Measurements from ENCODE around the gene MDH2.
"Not testable (repeated sequence)": the region's sequence is repeated elsewhere in the genome, so short reads cannot be mapped to it uniquely, and the experiment has no call there.

Gene MDH2

GRCh38 chr7:76072243-76073148 lies 24.6 kb downstream of the MDH2 start:
- no peak for DNase-seq

DNA sequence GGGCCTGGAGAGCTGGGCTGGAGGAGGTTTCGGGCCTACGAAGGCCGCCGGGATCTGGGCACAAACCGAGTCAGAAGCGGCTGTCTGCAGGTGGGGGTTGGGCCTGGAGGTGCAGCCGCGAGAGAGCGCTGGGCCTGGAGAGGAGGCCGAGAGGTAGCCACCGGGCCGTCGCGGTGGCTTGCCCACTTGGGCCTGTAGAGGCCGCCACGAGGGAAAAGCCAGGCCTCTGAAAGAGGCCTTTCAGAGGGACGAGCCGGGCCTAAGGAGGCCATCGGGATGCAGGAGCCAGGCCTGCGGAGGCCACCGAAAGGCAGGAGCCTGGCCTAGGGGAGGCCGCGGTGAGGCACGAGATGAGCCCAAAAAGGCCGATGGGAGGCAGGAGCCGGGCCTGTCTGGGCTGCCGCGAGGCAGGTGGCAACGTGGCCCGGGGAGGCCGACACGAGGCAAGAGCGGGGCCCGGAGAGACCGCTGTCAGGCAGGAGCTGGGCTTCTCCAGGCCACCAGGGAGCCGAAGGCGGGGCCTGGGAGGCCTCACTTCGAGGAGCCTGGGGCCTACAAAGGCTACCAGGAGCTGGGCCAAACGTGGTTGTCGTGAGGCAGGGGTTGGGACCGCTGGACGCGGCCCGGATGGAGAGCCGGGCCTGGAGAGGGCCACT lies 25.6 kb downstream of the MDH2 start:
- DNase-seq, result no peak

- no peak for DNase-seq
Measured at GRCh38 chr7:76074306-76074971, 26.5 kb downstream of the MDH2 start.

GRCh38 chr7:76074972-76075370 lies 27.1 kb downstream of the MDH2 start:
- DNase-seq, result no peak

DNA sequence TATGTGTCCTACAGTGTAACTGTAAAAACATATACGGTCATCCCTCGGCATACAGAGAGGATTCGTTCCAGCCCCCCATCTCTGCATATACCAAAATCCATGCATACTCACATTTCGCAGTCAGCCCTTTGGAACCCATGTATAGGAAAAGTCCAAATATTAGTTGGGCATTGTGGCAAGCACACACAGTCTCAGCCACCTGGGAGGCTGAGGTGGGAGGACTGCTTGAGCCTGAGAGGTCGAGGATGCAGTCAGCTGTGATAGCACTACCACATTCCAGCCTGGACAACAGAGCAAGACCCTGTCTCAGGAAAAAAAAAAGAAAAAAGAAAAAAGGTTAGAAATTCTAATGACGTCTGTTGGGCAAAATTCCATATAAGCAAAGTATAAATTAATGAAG lies 29.1 kb downstream of the MDH2 start:
- DNase-seq, result no peak

DNA sequence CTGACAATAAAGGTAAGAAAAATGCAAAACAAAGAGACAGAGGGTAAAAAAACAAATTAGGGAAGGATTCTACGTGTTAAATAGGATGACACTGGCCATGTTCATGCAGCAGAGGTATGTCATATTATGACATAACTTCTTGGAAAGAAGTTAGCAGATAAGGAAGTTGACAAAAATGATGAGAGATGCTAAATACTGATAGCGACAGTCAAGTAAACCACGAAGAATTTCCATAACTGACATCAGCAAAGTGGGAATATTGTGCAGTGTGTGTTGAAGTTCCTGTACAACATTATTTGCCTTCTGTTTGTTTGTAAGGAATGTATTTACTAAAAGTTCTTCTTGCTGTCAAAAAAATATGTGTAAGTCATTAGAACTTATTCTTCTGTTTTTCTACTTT lies 29.5 kb downstream of the MDH2 start:
- DNase-seq, result no peak

DNA sequence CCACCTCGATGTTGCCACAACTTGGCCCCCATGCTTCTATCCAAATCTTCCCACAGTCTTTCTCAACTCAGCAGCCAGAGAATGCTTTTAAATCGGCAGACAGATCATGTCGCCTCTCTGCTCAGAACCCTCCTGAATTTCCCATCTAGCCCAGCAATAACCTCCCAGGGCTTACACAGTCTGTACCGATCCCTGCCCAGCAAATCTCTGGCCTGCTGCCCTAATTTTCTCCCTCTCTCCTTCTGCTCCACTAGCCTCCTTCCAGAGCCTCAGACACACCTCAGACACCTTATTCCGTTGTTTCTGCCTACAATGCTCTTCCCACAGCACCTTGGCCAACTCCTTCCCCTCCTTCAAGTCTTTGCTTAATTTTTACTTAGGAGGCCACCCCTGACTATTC lies 32.3 kb downstream of the MDH2 start:
- DNase-seq, result no peak

- DNase-seq, result not testable (repeated sequence)
Measured at GRCh38 chr7:76084115-76084514, 36.2 kb downstream of the MDH2 start.

DNA sequence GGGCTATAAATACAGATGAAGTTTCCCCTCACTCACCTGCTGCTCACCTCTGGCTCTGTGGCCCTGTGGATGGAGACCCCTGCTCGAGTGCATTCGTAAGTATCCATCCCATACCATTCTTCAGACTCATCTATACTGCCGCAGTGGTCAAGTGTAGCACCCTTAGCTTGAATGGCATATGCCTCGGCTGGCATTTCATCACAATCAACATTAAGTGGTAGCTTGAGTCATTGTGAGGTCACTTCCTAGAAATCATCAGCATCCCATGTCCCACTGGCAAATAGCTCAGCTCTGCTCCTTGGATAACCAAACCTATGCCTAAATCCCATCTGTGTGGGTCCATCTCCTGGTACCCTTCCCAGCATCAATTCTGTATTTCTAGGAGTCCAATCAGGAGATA lies 38.2 kb downstream of the MDH2 start:
- no peak for DNase-seq

DNA sequence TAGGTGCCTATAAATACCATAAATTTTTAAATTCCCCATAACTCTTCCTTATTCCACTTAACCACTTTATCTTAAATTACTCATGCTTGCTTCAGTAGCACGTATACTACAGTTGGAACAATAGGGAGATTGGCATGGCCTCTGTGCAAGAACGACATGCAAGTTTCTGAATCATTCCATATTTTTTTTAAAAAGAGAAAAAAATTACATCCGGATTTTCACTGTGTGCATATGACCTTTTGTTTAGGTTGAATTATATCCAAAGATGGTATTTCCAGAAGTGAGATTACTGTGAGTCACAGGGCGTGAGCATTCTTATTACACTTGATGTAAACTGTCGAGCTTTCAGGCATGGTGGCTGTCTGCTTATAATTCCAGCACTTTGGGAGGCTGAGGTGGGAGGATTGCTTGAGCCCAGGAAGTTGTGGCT lies 39.5 kb downstream of the MDH2 start:
- DNase-seq, result not testable (repeated sequence)

GRCh38 chr7:76089865-76090475 lies 42.1 kb downstream of the MDH2 start:
- no peak for DNase-seq

GRCh38 chr7:76091506-76091905 lies 43.6 kb downstream of the MDH2 start:
- no peak for DNase-seq

DNA sequence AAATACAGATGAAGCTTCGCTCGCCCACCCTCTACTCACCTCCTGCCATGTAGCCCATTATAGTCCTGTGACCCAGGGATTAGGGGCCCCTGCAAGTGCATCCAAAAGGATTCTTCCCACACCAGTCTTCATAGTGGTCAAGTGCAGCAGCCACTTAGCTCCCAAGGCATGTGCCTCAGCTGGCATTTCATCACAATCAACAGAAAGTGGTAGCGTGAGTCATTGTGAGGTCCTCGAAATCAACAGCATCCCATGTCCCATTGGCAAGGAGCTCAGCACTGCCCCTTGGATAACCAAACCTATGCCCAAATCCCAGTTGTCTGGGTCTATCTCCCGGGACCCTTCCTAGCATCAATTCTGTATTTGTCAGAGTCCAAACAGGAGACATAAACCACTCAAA lies 45.6 kb downstream of the MDH2 start:
- DNase-seq, result not testable (repeated sequence)

DNA sequence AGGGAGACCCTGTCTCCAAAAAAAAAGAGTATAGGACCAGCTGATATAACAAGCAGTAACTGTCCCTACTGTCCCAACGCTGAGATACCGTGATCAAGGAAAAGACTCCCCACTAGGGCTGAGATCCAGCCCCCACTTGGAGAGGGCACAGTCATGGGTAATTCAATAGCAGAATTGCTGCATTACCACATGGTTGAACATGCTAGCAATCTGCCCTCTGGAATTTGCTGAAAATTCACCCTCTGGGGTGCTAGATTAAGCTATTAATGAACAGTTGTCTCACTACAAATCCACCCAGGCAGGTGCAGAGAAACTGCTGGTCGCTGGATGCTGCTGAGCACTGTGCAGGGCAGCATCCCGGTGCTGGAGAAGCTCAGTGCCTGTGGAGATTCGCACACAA lies 46.4 kb downstream of the MDH2 start:
- not testable (repeated sequence) for DNase-seq

DNA sequence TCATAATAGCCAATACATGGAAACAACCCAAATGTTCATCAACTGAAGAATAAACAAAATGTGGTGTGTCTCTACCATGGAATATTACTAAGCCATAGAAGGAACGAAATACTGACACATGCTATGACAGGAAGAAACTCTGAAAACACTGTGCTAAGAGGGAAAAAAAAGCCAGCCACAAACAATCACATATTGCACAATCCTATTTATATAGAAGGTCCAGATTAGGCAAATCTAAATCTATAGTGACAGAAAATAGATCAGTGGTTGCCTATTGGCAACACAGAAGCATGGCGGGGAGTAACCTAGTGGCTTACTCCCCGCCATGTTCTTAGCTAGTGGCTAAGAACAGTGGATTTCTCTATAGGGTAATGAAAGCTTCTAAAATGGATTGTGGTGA lies 48.0 kb downstream of the MDH2 start:
- DNase-seq, result no peak

DNA sequence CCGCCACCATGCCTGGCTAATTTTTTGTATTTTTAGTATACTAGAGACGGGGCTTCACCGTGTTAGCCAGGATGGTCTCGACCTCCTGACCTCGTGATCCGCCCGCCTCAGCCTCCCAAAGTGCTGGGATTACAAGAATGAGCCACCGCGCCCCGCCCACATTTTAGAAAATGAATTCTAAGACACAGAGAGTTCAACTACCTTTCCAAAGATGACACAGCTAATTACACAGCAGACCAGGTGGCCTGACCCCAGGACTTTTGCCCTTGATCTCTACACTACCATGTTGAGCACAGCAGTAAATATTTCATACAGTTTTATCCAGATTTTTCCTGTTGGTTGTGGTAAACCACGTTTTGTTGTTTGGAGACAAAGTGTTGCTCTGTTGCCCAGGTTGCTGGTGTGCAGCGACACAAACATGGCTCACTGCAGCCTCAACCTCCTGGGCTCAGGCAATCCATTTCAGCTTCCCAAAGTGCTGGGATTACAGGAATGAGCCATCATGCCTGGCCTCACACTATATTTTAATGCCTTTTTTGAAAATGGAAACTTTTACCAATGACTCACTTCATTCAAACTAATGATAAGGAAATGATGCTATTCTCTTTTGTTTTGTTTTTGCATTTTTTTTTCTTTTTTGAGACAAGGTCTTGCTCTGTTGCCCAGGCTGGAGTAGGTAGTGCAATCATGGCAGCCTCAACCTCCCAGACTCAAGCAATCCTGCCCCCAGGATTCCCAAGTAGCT lies 54.0 kb downstream of the MDH2 start:
- not testable (repeated sequence) for DNase-seq

- DNase-seq, result not testable (repeated sequence)
Measured at GRCh38 chr7:76103788-76104187, 55.9 kb downstream of the MDH2 start.

GRCh38 chr7:76106130-76106529 lies 58.2 kb downstream of the MDH2 start:
- DNase-seq, result not testable (repeated sequence)

DNA sequence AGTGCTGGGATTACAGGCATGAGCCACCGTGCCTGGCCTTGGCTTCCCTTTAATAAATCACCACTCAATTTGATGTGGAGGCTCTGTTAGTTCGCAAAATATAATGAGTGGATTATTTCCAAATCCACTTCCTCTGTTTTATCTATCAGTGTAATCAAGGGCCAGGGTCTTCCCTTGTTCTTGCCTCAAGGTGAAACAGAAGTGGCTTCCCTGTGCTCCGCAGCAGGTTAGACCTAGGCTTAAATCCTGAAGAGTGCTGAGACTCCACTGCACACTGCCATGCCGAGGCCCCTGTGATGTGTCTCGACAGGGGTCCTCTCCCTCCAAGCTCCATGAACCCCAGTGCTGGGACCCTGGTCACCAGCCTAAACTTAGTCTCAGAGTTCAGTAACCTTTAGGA lies 59.0 kb downstream of the MDH2 start:
- DNase-seq, result no peak

DNA sequence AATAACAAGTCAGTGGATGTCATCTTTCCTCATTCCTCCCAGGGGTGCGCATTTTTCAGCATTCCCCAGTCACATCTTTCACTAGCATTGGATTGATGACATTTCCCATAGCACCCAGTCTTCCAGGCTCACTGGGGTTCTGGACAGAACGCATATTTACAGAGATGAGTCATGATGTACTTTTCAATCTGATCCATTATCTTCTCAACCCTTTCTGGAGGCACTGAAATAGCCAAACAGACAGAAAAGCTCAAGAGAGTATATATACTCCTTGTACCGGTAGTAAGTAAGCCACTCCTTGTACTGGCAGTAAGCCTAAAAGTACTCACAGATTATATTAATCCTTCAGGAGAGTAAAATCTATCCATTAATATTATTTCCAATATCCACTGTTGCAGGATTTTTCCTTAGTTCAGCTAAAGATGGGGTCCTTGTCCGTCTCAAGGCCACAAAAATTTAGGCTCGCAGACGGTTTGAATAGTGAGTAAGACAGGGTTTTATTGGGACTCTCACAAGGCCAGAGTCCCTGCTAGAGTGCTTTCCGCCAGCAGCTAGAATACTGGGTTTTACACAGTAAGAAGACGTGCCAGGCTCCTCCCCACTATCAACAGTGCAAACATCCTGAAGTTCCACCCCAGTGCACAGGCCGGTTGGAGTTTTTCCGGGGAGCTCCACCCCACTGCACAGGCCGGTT lies 60.8 kb downstream of the MDH2 start:
- DNase-seq, result no peak

GRCh38 chr7:76113042-76113630 lies 65.2 kb downstream of the MDH2 start:
- not testable (repeated sequence) for DNase-seq

Data from activated CD4-positive, alpha-beta T cell treated with anti-CD3 and anti-CD28 coated beads, Interleukin-2, Interleukin-6, amounts not matched to agents 100 ng/mL and 50 ng/mL, durations not matched to agents 16 hours and 8 hours (primary cell).